Measurements from ENCODE around the gene UGT2B10.

DNA sequence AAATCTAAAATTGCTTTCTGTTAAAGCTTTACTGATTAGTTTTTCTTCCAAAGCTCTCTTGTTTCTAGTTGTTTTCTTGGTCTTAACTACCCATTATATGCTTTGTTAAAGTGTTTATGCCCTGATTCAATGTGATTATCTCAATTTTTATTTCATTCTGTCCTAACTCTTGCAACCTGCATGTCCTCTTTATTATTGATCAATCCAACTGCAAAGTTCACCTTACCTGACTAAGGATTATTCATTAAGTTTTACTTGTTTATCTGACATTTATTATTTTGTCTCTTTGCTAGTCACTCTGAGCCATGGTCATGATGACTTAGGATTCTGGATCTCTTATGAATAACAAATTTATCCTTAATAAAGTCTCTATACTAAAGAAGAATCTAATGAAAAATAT is 15.8 kb downstream of the UGT2B10 start:
- no peak for TF ChIP-seq POLR2A (IDR thresholded peaks at IDR 0.05)
- TF ChIP-seq, protein P1, sequence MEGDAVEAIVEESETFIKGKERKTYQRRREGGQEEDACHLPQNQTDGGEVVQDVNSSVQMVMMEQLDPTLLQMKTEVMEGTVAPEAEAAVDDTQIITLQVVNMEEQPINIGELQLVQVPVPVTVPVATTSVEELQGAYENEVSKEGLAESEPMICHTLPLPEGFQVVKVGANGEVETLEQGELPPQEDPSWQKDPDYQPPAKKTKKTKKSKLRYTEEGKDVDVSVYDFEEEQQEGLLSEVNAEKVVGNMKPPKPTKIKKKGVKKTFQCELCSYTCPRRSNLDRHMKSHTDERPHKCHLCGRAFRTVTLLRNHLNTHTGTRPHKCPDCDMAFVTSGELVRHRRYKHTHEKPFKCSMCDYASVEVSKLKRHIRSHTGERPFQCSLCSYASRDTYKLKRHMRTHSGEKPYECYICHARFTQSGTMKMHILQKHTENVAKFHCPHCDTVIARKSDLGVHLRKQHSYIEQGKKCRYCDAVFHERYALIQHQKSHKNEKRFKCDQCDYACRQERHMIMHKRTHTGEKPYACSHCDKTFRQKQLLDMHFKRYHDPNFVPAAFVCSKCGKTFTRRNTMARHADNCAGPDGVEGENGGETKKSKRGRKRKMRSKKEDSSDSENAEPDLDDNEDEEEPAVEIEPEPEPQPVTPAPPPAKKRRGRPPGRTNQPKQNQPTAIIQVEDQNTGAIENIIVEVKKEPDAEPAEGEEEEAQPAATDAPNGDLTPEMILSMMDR (IDR thresholded peaks at IDR 0.05) = no peak
